PC-9 (cell line): ENCODE results near the gene LRRN4CL. TPM values are rescaled to one million over a fixed set of nuclear protein-coding genes. Genes with fewer than 3 reads are reported as not detected.
A peak's percentile ranks its signal among the peaks of the same experiment; 100 is the strongest.

ENCODE experiments used
- BruUV-seq: library from RNA; stranded (reverse); fragments of 400-500 nt; replicated peaks from 2 replicates; lab custom pipeline; 2021; lab: Mats Ljungman, UMichigan
- CTCF ChIA-PET: fragments of 300-600 bp; sonication (Branson Sonifier 250); formaldehyde crosslinking; loops from one replicate; lab custom pipeline; 2022; ENCODE audit warnings: antibody characterized with exemption; lab: Charles Lee
- POLR2A ChIA-PET: fragments of 300-600 bp; sonication (Branson Sonifier 250); formaldehyde crosslinking; loops from one replicate; lab custom pipeline; 2022; ENCODE audit warnings: antibody characterized with exemption; ENCODE audit not compliant: unreplicated experiment; lab: Charles Lee
- DNase-seq, 2 experiments: peaks; one replicate each; pipeline versions ENCODE4 v3.0.0 to v3.0.0-alpha.2; 2015 to 2022; ENCODE audit warnings: mixed read lengths in 1 of 2
- H2AFZ ChIP-seq: fragments of 200-600 bp; sonication (generic); 2 replicates; pipeline ENCODE4 v1.8.1; 2017; ENCODE audit warnings: antibody characterized with exemption
- H3F3A ChIP-seq: fragments of 200-600 bp; sonication (generic); 2 replicates; pipeline ENCODE4 v1.8.1; 2017; ENCODE audit warnings: antibody characterized with exemption, mild to moderate bottlenecking, low read depth; ENCODE audit not compliant: insufficient read depth
- H3K27ac ChIP-seq: fragments of 200-600 bp; sonication (generic); 2 replicates; pipeline ENCODE4 v1.6.1; 2016; ENCODE audit warnings: mixed run types
- H3K27me3 ChIP-seq: fragments of 200-600 bp; sonication (generic); 2 replicates; pipeline ENCODE4 v1.6.1; 2016; ENCODE audit warnings: low read depth, mixed run types; ENCODE audit not compliant: insufficient read depth
- H3K36me3 ChIP-seq: fragments of 200-600 bp; sonication (generic); 2 replicates; pipeline ENCODE4 v1.6.1; 2016; ENCODE audit warnings: low read depth, mixed run types
- H3K4me1 ChIP-seq: fragments of 200-600 bp; sonication (generic); replicated peaks from 2 replicates; pipeline ENCODE4 v1.6.1; 2016; ENCODE audit warnings: mixed run types; ENCODE audit not compliant: insufficient read depth
- H3K4me2 ChIP-seq: fragments of 200-600 bp; sonication (generic); 2 replicates; pipeline ENCODE4 v1.6.1; 2017; ENCODE audit warnings: mixed run types
- H3K4me3 ChIP-seq: fragments of 200-600 bp; sonication (generic); 2 replicates; pipeline ENCODE4 v1.6.1; 2016; ENCODE audit warnings: mixed run types
- H3K79me2 ChIP-seq: fragments of 200-600 bp; sonication (generic); 2 replicates; pipeline ENCODE4 v1.6.1; 2017; ENCODE audit warnings: low read depth, mixed run types
- H3K9me2 ChIP-seq: fragments of 200-600 bp; sonication (generic); 2 replicates; pipeline ENCODE4 v1.8.1; 2017; ENCODE audit warnings: mild to moderate bottlenecking; ENCODE audit not compliant: insufficient read depth
- H3K9me3 ChIP-seq: fragments of 200-600 bp; sonication (generic); 2 replicates; pipeline ENCODE4 v1.8.1; 2016; ENCODE audit warnings: low read depth; ENCODE audit not compliant: insufficient read depth
- H4K20me1 ChIP-seq: fragments of 200-600 bp; sonication (generic); 2 replicates; pipeline ENCODE4 v1.8.1; 2017; ENCODE audit not compliant: insufficient read depth
- CTCF ChIP-seq: fragments of 200-600 bp; sonication (generic); conservative IDR thresholded peaks from 2 replicates; pipeline ENCODE4 v1.6.1; 2017; ENCODE audit warnings: mixed run types, antibody characterized with exemption, mild to moderate bottlenecking, moderate library complexity
- EZH2 ChIP-seq: fragments of 200-600 bp; sonication (generic); IDR thresholded peaks from 2 replicates; pipeline ENCODE4 v1.8.0; 2017; ENCODE audit warnings: antibody characterized with exemption, low read depth
- intact Hi-C: fragments of 100-400 bp; cut with micrococcal nuclease; formaldehyde crosslinking; loops from one replicate; pipeline ENCODE4 v1.10.0; 2022; ENCODE audit not compliant: unreplicated experiment
- total RNA-seq: library from RNA; stranded (reverse); gene quantifications from 2 replicates; pipeline ENCODE4 v1.2.3, GENCODE V29; 2021

The LRRN4CL gene
- total RNA-seq, 1 experiment from 2014 or later: 1.3 TPM

- TF ChIP-seq CTCF: no peak
- Histone ChIP-seq H3K4me1 (peaks cover 16% of the 10 kb centered on the region), H3K27ac (peak overlapping the region; percentile 42), H3K4me3 (no peak overlapping the region), H4K20me1 (no peaks in the 10 kb centered on the region), H3K4me2 (0 out of 2 replicates have a peak overlapping the region, but pooled peaks have one; percentile 6), H3K9me3 (no peaks in the 10 kb centered on the region), H3K27me3 (no peaks in the 10 kb centered on the region), H3K9me2 (no peaks in the 10 kb centered on the region), H3K79me2 (peaks cover 29% of the 10 kb centered on the region), H2AFZ (no peak overlapping the region), H3K36me3 (peaks cover 51% of the 10 kb centered on the region), H3F3A (peaks cover 70% of the 10 kb centered on the region)
- peak; percentile 55 to 63 for DNase-seq
- POLR2A ChIA-PET: no interaction called here
- no TSS peak for BruUV-seq
- intact Hi-C loops: no loop called here
- CTCF ChIA-PET: no interaction called here
Measured at GRCh38 chr11:62713343-62713742, 24.0 kb upstream of the LRRN4CL start.

GRCh38 chr11:62712861-62713260 is 23.5 kb upstream of the LRRN4CL start:
- Histone ChIP-seq H3K9me3 (no peaks in the 10 kb centered on the region), H3K79me2 (peaks cover 24% of the 10 kb centered on the region), H3F3A (peaks cover 65% of the 10 kb centered on the region), H2AFZ (no peak overlapping the region), H3K4me2 (no peak overlapping the region), H3K4me3 (no peak overlapping the region), H3K27ac (peak overlapping the region; percentile 42), H4K20me1 (no peaks in the 10 kb centered on the region), H3K9me2 (no peaks in the 10 kb centered on the region), H3K36me3 (peaks cover 46% of the 10 kb centered on the region), H3K27me3 (no peaks in the 10 kb centered on the region), H3K4me1 (peaks cover 21% of the 10 kb centered on the region)
- CTCF ChIA-PET: no interaction called here
- POLR2A ChIA-PET: no interaction called here
- no peak for DNase-seq
- TF ChIP-seq EZH2: no peak
- TF ChIP-seq CTCF: no peak
- no TSS peak for BruUV-seq
- intact Hi-C loops: no loop called here

GRCh38 chr11:62712276-62712812 is 23.0 kb upstream of the LRRN4CL start:
- ChIA-PET CTCF (interaction anchor here (0.6 kb wide), 1 partner anchor 120 kb away, joined by 8 read pairs; no protein-coding TSS in a partner anchor), POLR2A (no interaction called here)
- BruUV-seq: no TSS peak

More at GRCh38 chr11:62712276-62712812, 23.0 kb upstream of the LRRN4CL start:
- intact Hi-C loops: no loop called here
- no peaks in the 10 kb centered on the region for H3K9me2 ChIP-seq
- DNase-seq: no peak
- peaks cover 22% of the 10 kb centered on the region for H3K4me1 ChIP-seq
- H3K4me3 ChIP-seq: no peak overlapping the region
- H3K27me3 ChIP-seq: no peaks in the 10 kb centered on the region
- no peak overlapping the region for H2AFZ ChIP-seq
- H3F3A ChIP-seq: peaks cover 62% of the 10 kb centered on the region
- TF ChIP-seq EZH2 (no peak), CTCF (no peak)
- H3K27ac ChIP-seq: peak overlapping the region; percentile 42; the same call in 1 of the 2 replicates
- no peaks in the 10 kb centered on the region for H3K9me3 ChIP-seq
- peaks cover 41% of the 10 kb centered on the region for H3K36me3 ChIP-seq
- H3K79me2 ChIP-seq: peaks cover 19% of the 10 kb centered on the region
- H3K4me2 ChIP-seq: no peak overlapping the region
- H4K20me1 ChIP-seq: no peaks in the 10 kb centered on the region
